Measurements from ENCODE around the gene RAPGEF1.

Gene RAPGEF1

GRCh38 chr9:131745610-131746009 lies 5.7 kb upstream of the RAPGEF1 start:
- no peak for DNase-seq

- DNase-seq, result no peak
These were observed 4.9 kb upstream of the RAPGEF1 start for GRCh38 chr9:131744720-131745201.

- DNase-seq, result no peak
These were observed 4.4 kb upstream of the RAPGEF1 start for GRCh38 chr9:131744171-131744719.

GRCh38 chr9:131743501-131743900 lies 3.6 kb upstream of the RAPGEF1 start:
- no peak for DNase-seq

DNA sequence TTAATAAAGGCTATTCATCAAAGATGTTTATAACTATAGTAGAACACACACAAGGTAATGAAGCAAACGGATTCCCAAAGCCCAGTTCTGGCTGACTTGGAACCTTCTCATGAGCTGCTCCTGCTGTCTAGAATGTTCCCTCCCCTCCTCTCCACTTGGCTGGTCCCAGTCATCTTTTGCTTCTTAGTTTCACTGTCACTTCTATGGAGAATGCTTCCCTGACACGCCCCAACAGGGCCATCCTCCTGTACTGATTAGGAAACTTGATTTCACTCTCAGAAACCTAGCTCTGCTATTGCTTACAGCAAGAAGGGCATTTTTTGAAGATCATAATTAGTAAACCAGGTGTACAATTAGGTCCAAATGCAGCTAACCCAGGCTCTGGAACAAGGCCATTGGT lies 3.2 kb upstream of the RAPGEF1 start:
- DNase-seq, result no peak

GRCh38 chr9:131740898-131741297 lies 1.0 kb upstream of the RAPGEF1 start:
- no peak for DNase-seq

GRCh38 chr9:131739133-131739958 lies 530 bp downstream of the RAPGEF1 start:
- DNase-seq, result peak; percentile 37

DNA sequence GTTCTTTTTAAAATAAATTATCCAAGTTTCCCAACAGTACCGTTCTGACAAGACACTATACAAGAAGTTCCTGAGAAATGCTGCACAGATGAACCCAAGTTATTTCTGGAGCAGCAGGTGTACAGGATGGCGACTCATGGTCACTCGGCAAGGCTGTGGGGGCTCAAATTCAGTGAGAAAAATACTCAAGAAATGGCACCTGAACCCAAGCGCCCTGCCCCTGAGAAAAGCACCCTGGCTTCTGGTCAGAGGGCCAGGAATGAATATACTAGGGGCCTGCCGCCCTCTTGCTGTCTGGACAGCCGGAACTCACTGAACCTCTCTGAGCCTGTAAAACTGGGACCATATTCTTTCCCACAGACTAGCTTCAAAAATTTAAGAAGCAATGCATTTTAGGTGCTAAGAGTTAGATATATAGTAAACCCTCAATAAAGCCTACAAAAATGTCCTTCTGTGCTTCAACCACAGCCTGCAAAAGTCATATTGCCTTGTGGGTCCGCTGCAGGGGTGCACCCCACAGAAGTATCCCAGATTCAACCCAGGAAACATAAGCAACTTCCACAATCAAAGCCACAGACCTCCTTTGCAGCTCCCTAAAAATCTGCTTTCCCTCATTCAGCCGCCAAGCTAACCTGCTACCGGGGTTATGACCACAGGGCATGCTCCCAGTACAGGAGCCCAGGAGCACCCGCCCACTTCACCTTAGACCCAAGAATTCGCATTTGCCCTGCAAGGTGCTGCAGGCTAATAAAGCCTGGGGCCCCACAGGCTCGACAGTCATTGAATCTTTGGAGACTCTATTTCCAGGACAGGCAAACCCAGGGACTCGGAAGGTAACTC lies 1.4 kb downstream of the RAPGEF1 start:
- no peak for DNase-seq

GRCh38 chr9:131737426-131737825 lies 2.5 kb downstream of the RAPGEF1 start:
- DNase-seq, result no peak

GRCh38 chr9:131736431-131736830 lies 3.4 kb downstream of the RAPGEF1 start:
- DNase-seq, result no peak

DNA sequence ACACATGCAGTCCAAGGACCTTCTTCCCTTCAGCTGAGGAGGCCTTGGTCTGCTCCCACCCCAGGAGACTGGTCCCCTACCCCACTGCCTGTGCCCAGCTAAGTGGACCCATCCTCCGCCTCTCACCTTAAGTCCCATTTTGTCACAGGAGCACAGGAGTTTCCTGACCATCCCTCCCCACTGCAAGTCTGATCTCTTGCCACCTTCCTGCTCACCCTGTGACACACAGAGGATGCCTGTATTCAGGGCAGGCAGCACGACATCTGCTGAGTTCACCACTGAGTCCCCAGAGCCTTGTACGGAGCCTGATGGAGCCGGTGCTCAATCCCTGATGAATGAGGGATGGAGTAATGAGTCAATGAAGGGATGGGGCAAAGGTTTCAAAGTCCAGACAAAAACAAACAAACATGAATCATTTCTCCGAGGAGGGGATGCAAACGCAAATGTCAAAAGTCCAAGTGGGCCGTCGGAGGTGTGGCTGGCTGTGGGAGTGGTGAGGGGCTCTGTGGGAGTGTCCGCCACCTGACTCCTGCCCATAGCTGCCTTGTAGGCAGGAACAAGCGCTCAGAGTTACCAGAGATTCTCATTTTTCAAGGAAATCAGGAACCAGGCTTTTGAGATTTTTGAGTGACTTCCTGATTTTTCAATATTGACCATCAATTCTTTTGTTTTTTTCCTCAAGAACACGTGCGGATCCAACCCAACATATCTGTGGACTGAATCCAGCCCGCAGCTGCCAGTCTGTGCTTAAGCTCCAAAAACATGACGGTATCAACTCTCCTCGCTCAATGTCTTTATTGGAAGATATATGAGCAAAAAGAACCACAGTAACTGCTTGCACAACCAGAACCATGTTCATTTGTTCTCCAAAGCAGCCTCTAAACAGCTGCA lies 4.4 kb downstream of the RAPGEF1 start:
- peak; percentile 20 for DNase-seq

GRCh38 chr9:131734781-131735180 lies 5.1 kb downstream of the RAPGEF1 start:
- no peak for DNase-seq

- DNase-seq, result no peak
These were observed 5.7 kb downstream of the RAPGEF1 start for GRCh38 chr9:131734165-131734610.

DNA sequence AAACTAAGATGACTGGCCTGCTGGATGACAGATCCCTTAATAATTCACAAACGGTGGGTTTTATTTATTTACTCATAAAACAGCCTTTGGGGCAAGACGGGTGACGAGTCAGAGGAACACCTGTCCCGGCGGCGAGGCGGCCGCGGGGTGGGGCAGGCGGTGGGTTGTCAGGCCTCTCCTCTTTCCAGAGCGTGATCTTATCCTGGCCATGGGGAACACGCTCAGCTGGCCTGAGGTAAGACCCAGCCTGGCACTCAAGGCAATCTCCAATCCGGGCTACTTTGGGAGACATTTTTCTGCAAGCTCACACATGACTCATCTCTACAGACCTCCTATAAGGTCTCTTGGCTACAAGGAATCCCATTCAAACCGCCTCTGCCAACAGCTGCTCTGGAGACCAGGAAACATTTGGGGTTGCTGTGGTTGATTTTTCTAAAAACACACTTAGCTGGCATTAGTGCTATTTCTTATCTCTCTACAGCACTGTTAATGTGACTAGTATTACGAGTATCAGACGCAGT lies 6.3 kb downstream of the RAPGEF1 start:
- DNase-seq, result peak; percentile 93

GRCh38 chr9:131732636-131733289 lies 7.1 kb downstream of the RAPGEF1 start:
- no peak for DNase-seq

- DNase-seq, result peak; percentile 86
These were observed 7.8 kb downstream of the RAPGEF1 start for GRCh38 chr9:131732061-131732526.

DNA sequence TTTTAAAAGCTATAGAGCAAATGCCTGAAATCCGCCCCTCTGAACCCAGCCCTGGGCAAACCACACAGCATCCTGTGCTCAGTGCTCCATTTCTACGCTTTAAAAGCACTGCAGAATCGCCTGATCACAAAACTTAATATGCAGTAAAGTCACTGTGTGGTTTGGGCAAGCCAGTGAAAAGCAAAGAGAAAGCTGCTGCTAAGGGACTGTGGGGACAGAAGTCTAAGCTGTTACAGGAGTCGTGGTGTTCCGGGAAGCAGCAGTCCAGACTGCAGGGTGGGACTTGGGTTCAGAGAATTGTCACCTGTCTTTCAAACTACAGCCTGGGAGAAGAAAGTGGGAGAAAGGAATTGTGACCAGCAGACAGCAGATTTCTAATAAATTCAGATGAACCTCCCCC lies 8.2 kb downstream of the RAPGEF1 start:
- no peak for DNase-seq

DNA sequence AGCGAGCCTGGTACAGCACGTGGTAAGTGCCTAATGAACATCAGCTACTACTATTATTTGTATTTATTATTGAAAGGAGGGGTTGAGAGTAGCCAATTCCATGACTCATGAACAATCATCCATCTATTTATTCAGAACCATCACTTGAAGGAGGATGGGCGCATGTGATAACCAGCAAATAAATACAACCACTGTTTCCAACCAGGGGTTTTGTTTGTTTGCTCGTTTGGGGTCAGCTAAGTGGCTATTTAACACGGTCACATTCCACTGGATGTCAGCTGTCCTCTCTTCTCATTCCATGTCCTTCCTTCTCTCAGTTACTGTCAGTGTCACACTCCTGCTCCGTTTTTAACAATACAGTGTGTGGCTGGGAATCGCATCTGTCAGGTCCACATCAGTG lies 8.6 kb downstream of the RAPGEF1 start:
- DNase-seq, result peak; percentile 50

DNA sequence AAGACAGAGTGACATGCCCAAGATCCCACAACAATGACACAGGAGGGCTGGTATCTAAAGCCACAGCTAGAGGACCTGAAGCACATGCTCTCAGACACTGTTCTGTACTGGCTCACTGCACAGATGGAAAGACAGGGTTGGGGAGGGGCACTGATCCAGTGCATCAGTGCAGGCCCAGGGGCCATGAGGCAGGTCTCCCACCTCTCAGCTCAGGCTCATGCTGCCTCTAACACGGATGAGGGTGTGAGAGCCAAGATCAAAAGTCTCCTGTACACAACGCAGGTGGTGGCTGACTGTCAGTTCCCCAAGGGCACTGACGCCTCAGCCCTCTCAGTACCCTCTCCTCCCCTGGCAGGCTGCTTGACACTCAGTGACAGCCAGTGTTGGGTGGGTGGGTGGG lies 10.9 kb downstream of the RAPGEF1 start:
- DNase-seq, result no peak

- DNase-seq, result no peak
These were observed 11.3 kb downstream of the RAPGEF1 start for GRCh38 chr9:131728546-131728910.

- DNase-seq, result no peak
These were observed 11.9 kb downstream of the RAPGEF1 start for GRCh38 chr9:131727795-131728545.
